Natural killer cell (primary cell): ENCODE measurements around the gene TLL2. TPM values are rescaled to one million over a fixed set of nuclear protein-coding genes. Genes with fewer than 3 reads are reported as not detected.

Experiments
- ATAC-seq, 3 donors: fragments of 150-1000 bp in 2 of 3; fragments of 200-7000 bp in 1 of 3; cut with Tn5 transposase; 1 replicate in 1 of 3; 2 replicates in 2 of 3; pipeline ENCODE4 v1.10.0; 2021; ENCODE audit warnings: mild to moderate bottlenecking in 2 of 3, moderate library complexity in 2 of 3
- DNase-seq, 2 donors: peaks; one replicate each; pipeline versions ENCODE4 v3.0.0 to v3.0.0-alpha.2; 2013 to 2021; ENCODE audit warnings: mixed read lengths in 1 of 2
- H3K27ac ChIP-seq: one replicate; pipeline ENCODE4 v1.5.1; 2013; ENCODE audit warnings: mild to moderate bottlenecking, low read length
- H3K27me3 ChIP-seq: one replicate; pipeline ENCODE4 v1.6.1; 2013; ENCODE audit warnings: low read length; ENCODE audit not compliant: control insufficient read depth, insufficient read depth
- H3K36me3 ChIP-seq: one replicate; pipeline ENCODE4 v1.6.1; 2013; ENCODE audit warnings: low read length; ENCODE audit not compliant: control insufficient read depth, insufficient read depth
- H3K4me1 ChIP-seq: one replicate; pipeline ENCODE4 v1.6.1; 2013; ENCODE audit warnings: low read length; ENCODE audit not compliant: control insufficient read depth, insufficient read depth
- H3K4me3 ChIP-seq: one replicate; pipeline ENCODE4 v1.5.1; 2013; ENCODE audit warnings: low read length
- H3K9me3 ChIP-seq: one replicate; pipeline ENCODE4 v1.6.1; 2013; ENCODE audit warnings: low read length; ENCODE audit not compliant: control insufficient read depth, insufficient read depth
- H3K27ac Mint-ChIP-seq, 2 donors: one replicate each; pipeline ENCODE4 v1.8.0; 2022; ENCODE audit warnings: mild to moderate bottlenecking in 2 of 2, mixed read lengths in 2 of 2, moderate library complexity in 1 of 2
- H3K27me3 Mint-ChIP-seq, 2 donors: one replicate each; pipeline ENCODE4 v1.8.0; 2022; ENCODE audit warnings: low read depth in 2 of 2, mixed read lengths in 2 of 2
- H3K36me3 Mint-ChIP-seq: one replicate; pipeline ENCODE4 v1.8.0; 2022; ENCODE audit warnings: mixed read lengths
- H3K4me1 Mint-ChIP-seq, 2 donors: one replicate each; pipeline ENCODE4 v1.8.0; 2022; ENCODE audit warnings: mixed read lengths in 2 of 2
- H3K4me3 Mint-ChIP-seq: one replicate; pipeline ENCODE4 v1.8.0; 2022; ENCODE audit warnings: mild to moderate bottlenecking, moderate library complexity, mixed read lengths
- H3K9me3 Mint-ChIP-seq, 2 donors: one replicate each; pipeline ENCODE4 v1.8.0; 2022; ENCODE audit warnings: mixed read lengths in 2 of 2
- WGBS: methylation state at CpG from one replicate; pipeline ENCODE4 v1.1.7; 2013; ENCODE audit warnings: missing lambda C conversion rate; ENCODE audit not compliant: insufficient coverage; 5-methylcytosine and 5-hydroxymethylcytosine counted together
- intact Hi-C: fragments of 100-400 bp; cut with micrococcal nuclease; formaldehyde crosslinking; loops from one replicate; pipeline ENCODE4 v1.14.2; 2022
- total RNA-seq, 4 donors: library from RNA; stranded (reverse); fragments of 120-200 nt in 1 of 4; gene quantifications; one replicate each; pipeline versions ENCODE4 v1.2.3 to v1.2.4, GENCODE V29; 2013 to 2022
- TF ChIP-seq, protein P1 (sequence below): fragments of 200-600 bp; IDR thresholded peaks from one replicate; pipeline ENCODE4 v1.8.0; 2022; ENCODE audit warnings: antibody characterized with exemption

TLL2 gene
- total RNA-seq, 3 donors from 2014 or later (not counting 1 experiment from before 2014, with no cell fraction given): not detected

DNA sequence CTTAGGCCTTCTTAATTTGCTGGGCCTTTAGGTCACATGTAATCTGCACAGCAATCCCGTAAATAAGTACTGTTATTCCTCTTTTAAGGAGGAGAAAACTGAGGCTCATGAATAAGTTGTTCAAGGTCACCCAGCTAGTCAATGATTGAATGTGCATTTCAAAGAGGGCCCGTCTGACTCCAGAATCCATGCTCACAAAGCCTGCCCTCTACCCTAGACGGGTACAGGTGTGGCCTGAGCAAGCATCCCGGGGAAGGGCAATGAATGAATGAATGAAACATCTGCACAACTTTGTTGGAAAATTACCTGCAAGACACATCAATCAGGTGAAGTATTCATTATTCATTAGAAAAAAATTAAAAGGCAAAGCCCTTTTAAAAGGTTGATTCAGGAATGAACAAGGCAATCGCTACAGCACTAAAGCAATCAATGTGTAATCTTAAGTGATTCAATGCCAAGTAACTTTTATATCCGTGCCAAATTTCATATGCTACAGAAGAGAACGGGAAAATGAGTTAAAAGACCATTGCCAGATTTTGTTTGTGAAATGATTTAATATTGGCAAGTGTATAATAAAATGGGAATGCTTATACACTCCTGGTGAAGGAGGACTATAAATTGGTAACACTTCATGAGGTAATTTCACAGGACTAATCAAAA is 61.1 kb downstream of the TLL2 start:
- TF ChIP-seq, protein P1, sequence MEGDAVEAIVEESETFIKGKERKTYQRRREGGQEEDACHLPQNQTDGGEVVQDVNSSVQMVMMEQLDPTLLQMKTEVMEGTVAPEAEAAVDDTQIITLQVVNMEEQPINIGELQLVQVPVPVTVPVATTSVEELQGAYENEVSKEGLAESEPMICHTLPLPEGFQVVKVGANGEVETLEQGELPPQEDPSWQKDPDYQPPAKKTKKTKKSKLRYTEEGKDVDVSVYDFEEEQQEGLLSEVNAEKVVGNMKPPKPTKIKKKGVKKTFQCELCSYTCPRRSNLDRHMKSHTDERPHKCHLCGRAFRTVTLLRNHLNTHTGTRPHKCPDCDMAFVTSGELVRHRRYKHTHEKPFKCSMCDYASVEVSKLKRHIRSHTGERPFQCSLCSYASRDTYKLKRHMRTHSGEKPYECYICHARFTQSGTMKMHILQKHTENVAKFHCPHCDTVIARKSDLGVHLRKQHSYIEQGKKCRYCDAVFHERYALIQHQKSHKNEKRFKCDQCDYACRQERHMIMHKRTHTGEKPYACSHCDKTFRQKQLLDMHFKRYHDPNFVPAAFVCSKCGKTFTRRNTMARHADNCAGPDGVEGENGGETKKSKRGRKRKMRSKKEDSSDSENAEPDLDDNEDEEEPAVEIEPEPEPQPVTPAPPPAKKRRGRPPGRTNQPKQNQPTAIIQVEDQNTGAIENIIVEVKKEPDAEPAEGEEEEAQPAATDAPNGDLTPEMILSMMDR: no peak
- peaks cover 17 to 33% of the 10 kb centered on the region in 2 donors for H3K27me3 Mint-ChIP-seq
- H3K9me3 ChIP-seq: no peaks in the 10 kb centered on the region
- no peaks in the 10 kb centered on the region for H3K9me3 Mint-ChIP-seq
- H3K27ac Mint-ChIP-seq: no peak overlapping the region
- H3K27me3 ChIP-seq: no peaks in the 10 kb centered on the region
- no peak overlapping the region for H3K4me3 Mint-ChIP-seq
- 82% methylated on average over 7 of the region's 7 CpGs for WGBS
- H3K36me3 Mint-ChIP-seq: no peaks in the 10 kb centered on the region
- H3K36me3 ChIP-seq: no peaks in the 10 kb centered on the region
- H3K4me1 Mint-ChIP-seq: no peaks in the 10 kb centered on the region
- H3K4me1 ChIP-seq: no peaks in the 10 kb centered on the region
- H3K27ac ChIP-seq: no peak overlapping the region
- no peak for DNase-seq
- H3K4me3 ChIP-seq: no peak overlapping the region
- intact Hi-C loops: no loop called here
- ATAC-seq: no peak

DNA sequence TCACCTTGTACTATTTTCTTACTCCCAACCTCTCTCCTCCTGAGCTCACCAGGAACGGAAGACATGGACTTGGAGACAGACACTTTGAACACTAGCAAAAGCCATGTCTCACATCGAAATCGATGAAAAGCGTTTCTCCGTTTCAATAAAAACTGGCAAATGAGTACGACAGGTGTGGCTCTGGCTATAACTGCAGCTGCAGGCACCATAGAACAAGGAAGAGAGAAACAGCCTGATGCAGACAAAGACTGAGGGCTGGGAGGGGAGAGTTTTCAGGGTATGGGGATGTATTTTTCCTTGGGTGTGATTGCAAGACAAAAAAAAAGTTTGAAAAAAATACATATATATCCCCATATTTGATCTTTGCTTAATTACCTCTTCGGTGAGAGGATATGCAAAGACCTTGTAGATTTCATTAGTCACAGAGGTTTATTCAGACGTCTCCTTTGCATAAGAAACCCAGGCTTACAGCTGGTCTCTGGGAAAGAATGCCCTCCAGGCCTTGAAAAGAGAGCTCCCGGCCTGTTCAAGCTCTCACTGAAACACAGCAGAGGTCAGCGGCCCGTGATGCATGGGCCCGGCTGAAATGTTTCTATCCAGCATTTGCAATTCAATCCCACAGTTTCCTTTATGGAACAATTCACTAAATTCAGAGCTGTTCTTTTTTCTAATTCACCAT is 63.1 kb downstream of the TLL2 start:
- intact Hi-C loops: no loop called here
- Histone ChIP-seq H3K4me3 (no peak overlapping the region), H3K4me1 (no peaks in the 10 kb centered on the region), H3K27me3 (no peaks in the 10 kb centered on the region), H3K9me3 (no peaks in the 10 kb centered on the region), H3K36me3 (no peaks in the 10 kb centered on the region), H3K27ac (no peak overlapping the region)
- Mint-ChIP-seq H3K4me1 (no peaks in the 10 kb centered on the region), H3K9me3 (no peaks in the 10 kb centered on the region), H3K27ac (no peak overlapping the region), H3K27me3 (peaks cover 23 to 27% of the 10 kb centered on the region in 2 donors), H3K36me3 (no peaks in the 10 kb centered on the region), H3K4me3 (no peak overlapping the region)
- TF ChIP-seq, protein P1: no peak
- DNase-seq (no peak), ATAC-seq (no peak)
- WGBS: 83% methylated on average over 12 of the region's 12 CpGs

GRCh38 chr10:96448558-96448957 is 65.2 kb downstream of the TLL2 start:
- no peaks in the 10 kb centered on the region for H3K4me1 Mint-ChIP-seq
- Histone ChIP-seq H3K4me1 (no peaks in the 10 kb centered on the region), H3K9me3 (no peaks in the 10 kb centered on the region), H3K4me3 (no peak overlapping the region), H3K36me3 (no peaks in the 10 kb centered on the region), H3K27me3 (no peaks in the 10 kb centered on the region), H3K27ac (no peak overlapping the region)
- no peak overlapping the region for H3K27ac Mint-ChIP-seq
- H3K36me3 Mint-ChIP-seq: no peaks in the 10 kb centered on the region
- intact Hi-C loops: no loop called here
- H3K9me3 Mint-ChIP-seq: no peaks in the 10 kb centered on the region
- no peak for ATAC-seq
- no peak overlapping the region for H3K4me3 Mint-ChIP-seq
- peaks cover 18 to 19% of the 10 kb centered on the region in 2 donors for H3K27me3 Mint-ChIP-seq
- DNase-seq: no peak
- WGBS: 58% methylated on average over 3 of the region's 4 CpGs
- TF ChIP-seq, protein P1: no peak
